Measurements from ENCODE around the gene SPAG16. TPM values are rescaled to one million over a fixed set of nuclear protein-coding genes. Genes with fewer than 3 reads are reported as not detected.

The SPAG16 gene
- total and polyA plus RNA-seq, 8 donors = 11.1 to 47.4 (median 42.3) TPM

- H3K4me3 ChIP-seq = no peak overlapping the region
- TF ChIP-seq, protein P1, sequence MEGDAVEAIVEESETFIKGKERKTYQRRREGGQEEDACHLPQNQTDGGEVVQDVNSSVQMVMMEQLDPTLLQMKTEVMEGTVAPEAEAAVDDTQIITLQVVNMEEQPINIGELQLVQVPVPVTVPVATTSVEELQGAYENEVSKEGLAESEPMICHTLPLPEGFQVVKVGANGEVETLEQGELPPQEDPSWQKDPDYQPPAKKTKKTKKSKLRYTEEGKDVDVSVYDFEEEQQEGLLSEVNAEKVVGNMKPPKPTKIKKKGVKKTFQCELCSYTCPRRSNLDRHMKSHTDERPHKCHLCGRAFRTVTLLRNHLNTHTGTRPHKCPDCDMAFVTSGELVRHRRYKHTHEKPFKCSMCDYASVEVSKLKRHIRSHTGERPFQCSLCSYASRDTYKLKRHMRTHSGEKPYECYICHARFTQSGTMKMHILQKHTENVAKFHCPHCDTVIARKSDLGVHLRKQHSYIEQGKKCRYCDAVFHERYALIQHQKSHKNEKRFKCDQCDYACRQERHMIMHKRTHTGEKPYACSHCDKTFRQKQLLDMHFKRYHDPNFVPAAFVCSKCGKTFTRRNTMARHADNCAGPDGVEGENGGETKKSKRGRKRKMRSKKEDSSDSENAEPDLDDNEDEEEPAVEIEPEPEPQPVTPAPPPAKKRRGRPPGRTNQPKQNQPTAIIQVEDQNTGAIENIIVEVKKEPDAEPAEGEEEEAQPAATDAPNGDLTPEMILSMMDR (IDR thresholded peaks at IDR 0.05) = no peak
- H3K36me3 ChIP-seq = no peaks in the 10 kb centered on the region
- DNase-seq (no peak), ATAC-seq (no peak)
- H3K4me1 ChIP-seq = no peaks in the 10 kb centered on the region
- intact Hi-C loops (cut with DNase I) = no loop called here
- H3K27me3 ChIP-seq = no peaks in the 10 kb centered on the region
- no peak overlapping the region for H3K27ac ChIP-seq
- H3K9me3 ChIP-seq = no peaks in the 10 kb centered on the region
Observed at GRCh38 chr2:214376618-214377285, 1092.5 kb downstream of the SPAG16 start.

DNA sequence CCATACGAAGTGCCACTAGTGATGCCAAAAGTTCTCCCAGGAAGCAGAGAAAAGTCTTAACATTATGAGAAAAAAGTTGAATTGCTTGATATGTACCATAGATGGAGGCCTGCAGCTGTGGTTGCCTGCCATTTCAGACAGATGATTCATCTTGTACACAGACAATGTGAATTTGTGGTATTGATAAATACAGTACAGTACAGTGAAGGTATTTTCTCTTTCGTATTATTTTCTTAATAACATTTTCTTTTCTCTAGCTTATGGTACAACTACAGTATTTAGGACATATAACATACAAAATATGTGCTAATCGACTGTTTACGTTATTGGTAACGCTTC is 1093.0 kb downstream of the SPAG16 start:
- intact Hi-C loops (cut with DNase I) = no loop called here
- no peak overlapping the region for H3K4me3 ChIP-seq
- H3K27me3 ChIP-seq = no peaks in the 10 kb centered on the region
- no peaks in the 10 kb centered on the region for H3K9me3 ChIP-seq
- no peaks in the 10 kb centered on the region for H3K4me1 ChIP-seq
- no peak for DNase-seq
- no peaks in the 10 kb centered on the region for H3K36me3 ChIP-seq
- TF ChIP-seq, protein P1 (IDR thresholded peaks at IDR 0.05) = no peak
- no peak overlapping the region for H3K27ac ChIP-seq
- no peak for ATAC-seq

DNA sequence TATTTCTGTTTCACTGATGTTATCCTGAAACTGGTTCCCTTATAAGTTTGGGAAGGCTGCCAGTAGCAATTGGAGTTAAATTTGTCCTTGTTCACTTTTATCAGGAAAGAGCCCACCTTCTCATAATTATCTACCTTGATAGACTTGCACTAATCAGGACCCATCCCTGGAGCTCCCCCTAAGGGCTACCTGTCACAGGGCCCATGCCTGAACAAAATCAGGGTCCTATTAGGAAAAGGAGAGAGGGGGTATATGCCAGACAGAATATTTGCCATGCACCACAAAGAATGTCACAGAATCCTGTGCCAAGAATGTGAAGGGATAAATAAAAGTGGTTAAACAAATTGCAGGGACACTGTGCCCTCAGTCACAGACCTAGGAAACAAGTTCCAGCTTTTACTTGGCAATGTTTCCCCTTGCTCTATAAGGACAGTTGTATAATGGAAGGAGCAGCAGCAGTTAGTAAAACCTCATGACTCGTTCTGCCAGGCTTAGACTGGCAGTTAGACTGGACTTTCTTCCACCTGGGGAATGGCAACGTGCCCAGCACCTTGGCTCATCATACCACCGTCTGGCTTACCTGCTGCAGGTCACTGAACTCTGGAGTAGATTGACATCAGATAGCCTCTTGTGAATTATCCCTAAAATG is 1094.3 kb downstream of the SPAG16 start:
- no peak overlapping the region for H3K27ac ChIP-seq
- intact Hi-C loops (cut with DNase I) = no loop called here
- no peaks in the 10 kb centered on the region for H3K36me3 ChIP-seq
- no peak for DNase-seq
- no peaks in the 10 kb centered on the region for H3K9me3 ChIP-seq
- H3K27me3 ChIP-seq = no peaks in the 10 kb centered on the region
- TF ChIP-seq, protein P1 (IDR thresholded peaks at IDR 0.05) = no peak
- H3K4me1 ChIP-seq = no peaks in the 10 kb centered on the region
- H3K4me3 ChIP-seq = no peak overlapping the region
- ATAC-seq = no peak

GRCh38 chr2:214379227-214379626 is 1095.0 kb downstream of the SPAG16 start:
- intact Hi-C loops (cut with DNase I) = no loop called here
- DNase-seq = no peak
- TF ChIP-seq, protein P1 (IDR thresholded peaks at IDR 0.05) = no peak
- ATAC-seq = no peak
- Histone ChIP-seq H3K4me1 (no peaks in the 10 kb centered on the region), H3K4me3 (no peak overlapping the region), H3K9me3 (no peaks in the 10 kb centered on the region), H3K27ac (no peak overlapping the region), H3K27me3 (no peaks in the 10 kb centered on the region), H3K36me3 (no peaks in the 10 kb centered on the region)

DNA sequence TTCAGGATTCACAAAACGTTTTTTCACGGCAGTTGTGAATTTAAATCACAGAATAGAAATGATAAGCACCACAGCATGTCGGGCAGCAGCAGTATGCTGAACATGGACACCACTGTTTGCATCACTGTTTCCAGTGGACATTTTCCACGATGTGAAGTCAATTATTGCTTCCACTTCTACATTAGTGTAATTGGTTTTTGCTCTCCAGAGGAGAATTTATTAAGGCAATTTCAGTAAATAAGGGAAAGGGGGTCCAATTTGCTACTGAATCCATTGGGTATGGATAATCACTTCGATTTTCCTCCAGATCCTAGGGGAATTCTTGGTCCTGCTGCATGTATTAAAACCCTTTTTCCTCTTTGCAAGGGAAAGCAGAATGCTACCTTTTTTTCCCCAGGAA is 1096.4 kb downstream of the SPAG16 start:
- no peak overlapping the region for H3K27ac ChIP-seq
- TF ChIP-seq, protein P1 (IDR thresholded peaks at IDR 0.05) = no peak
- peaks cover 0 to under 1% of the 10 kb centered on the region in 2 donors for H3K9me3 ChIP-seq
- intact Hi-C loops (cut with DNase I) = no loop called here
- H3K4me3 ChIP-seq = no peak overlapping the region
- H3K27me3 ChIP-seq = no peaks in the 10 kb centered on the region
- no peaks in the 10 kb centered on the region for H3K36me3 ChIP-seq
- no peak for DNase-seq
- ATAC-seq = no peak
- H3K4me1 ChIP-seq = no peaks in the 10 kb centered on the region
